HG02852 (cell line): Measurements from ENCODE around the gene EDEM3.

Source experiments
- ATAC-seq: cut with Tn5 transposase; IDR thresholded peaks from one replicate; pipeline ENCODE4 v1.9.1; 2021; ENCODE audit warnings: mild to moderate bottlenecking, moderate library complexity; ENCODE audit not compliant: unreplicated experiment

EDEM3 gene

GRCh38 chr1:184673305-184673704, 81.4 kb downstream of the EDEM3 start:
- ATAC-seq: no peak

- no peak for ATAC-seq
Measured at GRCh38 chr1:184672013-184672726, 82.5 kb downstream of the EDEM3 start.

- ATAC-seq: no peak
Measured at GRCh38 chr1:184669391-184669790, 85.3 kb downstream of the EDEM3 start.

GRCh38 chr1:184665360-184665759, 89.3 kb downstream of the EDEM3 start:
- no peak for ATAC-seq

GRCh38 chr1:184664661-184665060, 90.0 kb downstream of the EDEM3 start:
- no peak for ATAC-seq

GRCh38 chr1:184664042-184664660, 90.5 kb downstream of the EDEM3 start:
- ATAC-seq: peak; percentile 74

- no peak for ATAC-seq
Measured at GRCh38 chr1:184661801-184662200, 92.9 kb downstream of the EDEM3 start.

GRCh38 chr1:184660462-184661191, 94.0 kb downstream of the EDEM3 start:
- ATAC-seq: no peak

- no peak for ATAC-seq
Measured at GRCh38 chr1:184658055-184658454, 96.6 kb downstream of the EDEM3 start.

- ATAC-seq: no peak
Measured at GRCh38 chr1:184656221-184656620, 98.4 kb downstream of the EDEM3 start.

- no peak for ATAC-seq
Measured at GRCh38 chr1:184655185-184655584, 99.5 kb downstream of the EDEM3 start.

GRCh38 chr1:184650177-184650866, 104.3 kb downstream of the EDEM3 start:
- ATAC-seq: no peak

- peak; percentile 94 for ATAC-seq
Measured at GRCh38 chr1:184649451-184649888, 105.2 kb downstream of the EDEM3 start.

GRCh38 chr1:184648856-184649201, 105.8 kb downstream of the EDEM3 start:
- no peak for ATAC-seq

- ATAC-seq: no peak
Measured at GRCh38 chr1:184648160-184648855, 106.3 kb downstream of the EDEM3 start.

GRCh38 chr1:184647471-184647870, 107.2 kb downstream of the EDEM3 start:
- no peak for ATAC-seq

GRCh38 chr1:184646824-184647223, 107.8 kb downstream of the EDEM3 start:
- no peak for ATAC-seq

GRCh38 chr1:184646178-184646701, 108.4 kb downstream of the EDEM3 start:
- ATAC-seq: no peak

- ATAC-seq: no peak
Measured at GRCh38 chr1:184644771-184645170, 109.9 kb downstream of the EDEM3 start.

GRCh38 chr1:184643661-184644060, 111.0 kb downstream of the EDEM3 start:
- ATAC-seq: no peak

GRCh38 chr1:184641894-184642293, 112.8 kb downstream of the EDEM3 start:
- no peak for ATAC-seq
